HEK293 (cell line): Measurements from ENCODE around the gene PLCH2.

Experiments used
- CTCF ChIA-PET: fragments of 350-600 bp; formaldehyde crosslinking; extraction: SDS; loops from one replicate; lab custom pipeline; 2021; ENCODE audit warnings: antibody characterized with exemption; lab: Yijun Ruan, JAX
- POLR2A ChIA-PET: fragments of 300-600 bp; formaldehyde crosslinking; extraction: SDS; loops from one replicate; lab custom pipeline; 2020; ENCODE audit warnings: antibody characterized with exemption, inconsistent platforms; lab: Yijun Ruan, JAX
- H3K27ac ChIP-seq: fragments of 200-500 bp; sonication (Bioruptor generic); 2 replicates; pipeline ENCODE4 v1.5.1; 2014; ENCODE audit warnings: low read depth, low read length, control low read depth, inconsistent platforms; ENCODE audit errors: extremely low read depth
- H3K36me3 ChIP-seq, 2 experiments: fragments of 200-500 bp in 1 of 2; sonication (Bioruptor generic) in 1 of 2; 1 replicate in 1 of 2; 2 replicates in 1 of 2; pipeline ENCODE4 v1.5.1; 2014 to 2017; ENCODE audit warnings: inconsistent platforms in 2 of 2, low read length in 2 of 2; ENCODE audit not compliant: control insufficient read depth in 2 of 2, insufficient read depth in 1 of 2
- H3K4me1 ChIP-seq: fragments of 200-500 bp; sonication (Bioruptor generic); 2 replicates; pipeline ENCODE4 v1.5.1; 2014; ENCODE audit warnings: mild to moderate bottlenecking, low read length, inconsistent platforms; ENCODE audit not compliant: control insufficient read depth, insufficient read depth
- H3K4me3 ChIP-seq: 2 replicates; pipeline ENCODE4 v1.5.1; 2011; ENCODE audit warnings: low read depth, mild to moderate bottlenecking, control low read depth, low read length, moderate library complexity
- H3K9me3 ChIP-seq: fragments of 200-500 bp; sonication (Bioruptor generic); 2 replicates; pipeline ENCODE4 v1.5.1; 2014; ENCODE audit warnings: low read depth, low read length, inconsistent platforms; ENCODE audit not compliant: control insufficient read depth, insufficient read depth
- BCL6B ChIP-seq: fragments of 450-650 bp; formaldehyde crosslinking; IDR thresholded peaks from 2 replicates; pipeline ENCODE4 v1.5.1; 2017; ENCODE audit warnings: missing biosample characterization, missing genetic modification characterization
- CTCF ChIP-seq: fragments of 450-650 bp; formaldehyde crosslinking; IDR thresholded peaks from 2 replicates; pipeline ENCODE4 v1.5.1; 2016; ENCODE audit warnings: missing biosample characterization, missing genetic modification characterization
- SCRT2 ChIP-seq: fragments of 450-650 bp; formaldehyde crosslinking; IDR thresholded peaks from 2 replicates; pipeline ENCODE4 v1.5.1; 2016; ENCODE audit warnings: missing biosample characterization, missing genetic modification characterization
- SP3 ChIP-seq: fragments of 450-650 bp; formaldehyde crosslinking; IDR thresholded peaks from 2 replicates; pipeline ENCODE4 v1.5.1; 2016; ENCODE audit warnings: missing biosample characterization, missing genetic modification characterization
- WT1 ChIP-seq: fragments of 450-650 bp; formaldehyde crosslinking; IDR thresholded peaks from 2 replicates; pipeline ENCODE4 v1.5.1; 2016; ENCODE audit warnings: missing biosample characterization, missing genetic modification characterization
- ZBTB17 ChIP-seq: fragments of 450-650 bp; formaldehyde crosslinking; IDR thresholded peaks from 2 replicates; pipeline ENCODE4 v1.5.1; 2016; ENCODE audit warnings: missing biosample characterization, missing genetic modification characterization
- ZBTB26 ChIP-seq: fragments of 450-650 bp; formaldehyde crosslinking; optimal IDR thresholded peaks from 2 replicates; pipeline ENCODE3; 2016; ENCODE audit warnings: missing biosample characterization, mild to moderate bottlenecking, missing genetic modification characterization
- ZBTB48 ChIP-seq: fragments of 450-650 bp; formaldehyde crosslinking; IDR thresholded peaks from 2 replicates; pipeline ENCODE4 v1.5.1; 2016; ENCODE audit warnings: missing biosample characterization, missing genetic modification characterization
- ZBTB49 ChIP-seq: fragments of 450-650 bp; formaldehyde crosslinking; IDR thresholded peaks from 2 replicates; pipeline ENCODE4 v1.5.1; 2016; ENCODE audit warnings: missing biosample characterization, missing genetic modification characterization, low read depth
- ZBTB8A ChIP-seq: fragments of 450-650 bp; formaldehyde crosslinking; IDR thresholded peaks from 2 replicates; pipeline ENCODE4 v1.5.1; 2016; ENCODE audit warnings: missing biosample characterization, missing genetic modification characterization
- ZFHX2 ChIP-seq: fragments of 450-650 bp; formaldehyde crosslinking; conservative IDR thresholded peaks from 2 replicates; pipeline ENCODE4 v1.5.1; 2016; ENCODE audit warnings: missing biosample characterization, missing genetic modification characterization
- ZIC2 ChIP-seq: fragments of 450-650 bp; formaldehyde crosslinking; IDR thresholded peaks from 2 replicates; pipeline ENCODE4 v1.5.1; 2016; ENCODE audit warnings: missing biosample characterization, missing genetic modification characterization
- ZNF221 ChIP-seq: fragments of 450-650 bp; formaldehyde crosslinking; IDR thresholded peaks from 2 replicates; pipeline ENCODE4 v1.5.1; 2017; ENCODE audit warnings: missing biosample characterization, missing genetic modification characterization, borderline replicate concordance
- ZNF23 ChIP-seq: fragments of 450-650 bp; formaldehyde crosslinking; IDR thresholded peaks from 2 replicates; pipeline ENCODE4 v1.5.1; 2016; ENCODE audit warnings: missing biosample characterization, missing genetic modification characterization, borderline replicate concordance
- ZNF280D ChIP-seq: fragments of 450-650 bp; formaldehyde crosslinking; IDR thresholded peaks from 2 replicates; pipeline ENCODE4 v1.5.1; 2016; ENCODE audit warnings: missing biosample characterization, missing genetic modification characterization
- ZNF513 ChIP-seq: fragments of 450-650 bp; IDR thresholded peaks from 2 replicates; pipeline ENCODE4 v1.5.1; 2018; ENCODE audit warnings: missing biosample characterization, missing genetic modification characterization
- ZNF677 ChIP-seq: fragments of 450-650 bp; IDR thresholded peaks from 2 replicates; pipeline ENCODE4 v1.5.0; 2018; ENCODE audit warnings: missing biosample characterization, mild to moderate bottlenecking, missing genetic modification characterization, moderate library complexity
- ZNF843 ChIP-seq: fragments of 450-650 bp; formaldehyde crosslinking; IDR thresholded peaks from 2 replicates; pipeline ENCODE4 v1.5.1; 2016; ENCODE audit warnings: missing biosample characterization, missing genetic modification characterization
- ZSCAN23 ChIP-seq: fragments of 450-650 bp; formaldehyde crosslinking; IDR thresholded peaks from 2 replicates; pipeline ENCODE4 v1.5.1; 2016; ENCODE audit warnings: missing biosample characterization, missing genetic modification characterization

PLCH2 gene

GRCh38 chr1:2437617-2438016 lies 38.5 kb upstream of the PLCH2 start (continued):
- TF ChIP-seq ZBTB26 (tag by site-specific recombination) (no peak), ZFHX2 (no peak), BCL6B (tag by site-specific recombination) (no peak), ZNF843 (no peak), ZNF677 (no peak), WT1 (tag by site-specific recombination) (no peak), ZNF23 (tag by site-specific recombination) (no peak)

- Histone ChIP-seq H3K27ac (no peak overlapping the region), H3K4me1 (no peaks in the 10 kb centered on the region), H3K9me3 (no peaks in the 10 kb centered on the region), H3K36me3 (no peaks in the 10 kb centered on the region), H3K4me3 (no peak overlapping the region)
- ChIA-PET POLR2A (no interaction called here), CTCF (no interaction called here)
- TF ChIP-seq CTCF (tag by site-specific recombination): no peak
- TF ChIP-seq SCRT2: peak; percentile 64
- TF ChIP-seq ZBTB17 (tag by site-specific recombination): no peak
- no peak for TF ChIP-seq ZNF513 (tag by site-specific recombination)
Observed at GRCh38 chr1:2438038-2438437, 38.1 kb upstream of the PLCH2 start.

- CTCF ChIA-PET: no interaction called here
Observed at GRCh38 chr1:2438641-2439040, 37.4 kb upstream of the PLCH2 start.

GRCh38 chr1:2439369-2439768 lies 36.7 kb upstream of the PLCH2 start:
- Histone ChIP-seq H3K9me3 (no peaks in the 10 kb centered on the region), H3K36me3 (no peaks in the 10 kb centered on the region), H3K4me1 (no peaks in the 10 kb centered on the region), H3K4me3 (no peak overlapping the region), H3K27ac (no peak overlapping the region)
- POLR2A ChIA-PET: no interaction called here
- CTCF ChIA-PET: no interaction called here
- no peak for TF ChIP-seq ZBTB8A (tag by site-specific recombination)
- TF ChIP-seq ZNF513 (tag by site-specific recombination): no peak
- no peak for TF ChIP-seq ZBTB48 (tag by site-specific recombination)
- no peak for TF ChIP-seq ZSCAN23 (tag by site-specific recombination)
- no peak for TF ChIP-seq ZNF221 (tag by site-specific recombination)
- TF ChIP-seq ZNF280D: no peak
- TF ChIP-seq ZBTB49 (tag by site-specific recombination): no peak

More at GRCh38 chr1:2438641-2439040, 37.4 kb upstream of the PLCH2 start:
- Histone ChIP-seq H3K4me1 (no peaks in the 10 kb centered on the region), H3K36me3 (no peaks in the 10 kb centered on the region), H3K9me3 (no peaks in the 10 kb centered on the region), H3K4me3 (no peak overlapping the region), H3K27ac (no peak overlapping the region)
- POLR2A ChIA-PET: no interaction called here
- TF ChIP-seq SP3 (tag by site-specific recombination) (no peak), ZIC2 (no peak)
